DOHH2 (cell line): ENCODE results near the gene PRDX3.
"Not testable (repeated sequence)": the region's sequence is repeated elsewhere in the genome, so short reads cannot be mapped to it uniquely, and the experiment has no call there.

ENCODE experiments used
- H3F3A ChIP-seq: fragments of 200-600 bp; sonication (generic), shearing (Covaris generic); 2 replicates; pipeline ENCODE4 v1.6.0; 2016; ENCODE audit warnings: antibody characterized with exemption, mild to moderate bottlenecking; ENCODE audit not compliant: control insufficient read depth, insufficient read depth
- H3K27ac ChIP-seq: fragments of 200-600 bp; sonication (generic); 2 replicates; pipeline ENCODE4 v1.5.1; 2014; ENCODE audit warnings: low read depth, mild to moderate bottlenecking, low read length, moderate library complexity
- H3K27me3 ChIP-seq: fragments of 200-600 bp; sonication (generic); 2 replicates; pipeline ENCODE4 v1.6.1; 2014; ENCODE audit warnings: mild to moderate bottlenecking, low read length, mixed read lengths; ENCODE audit not compliant: control insufficient read depth
- H3K36me3 ChIP-seq: fragments of 200-600 bp; sonication (generic); 2 replicates; pipeline ENCODE4 v1.6.1; 2014; ENCODE audit warnings: mild to moderate bottlenecking, low read length, moderate library complexity, mixed read lengths; ENCODE audit not compliant: control insufficient read depth
- H3K4me1 ChIP-seq: fragments of 200-600 bp; sonication (generic); 2 replicates; pipeline ENCODE4 v1.6.1; 2014; ENCODE audit warnings: mild to moderate bottlenecking, low read length, mixed read lengths; ENCODE audit not compliant: control insufficient read depth
- H3K4me2 ChIP-seq: fragments of 200-600 bp; sonication (generic); 2 replicates; pipeline ENCODE4 v1.6.0; 2014; ENCODE audit warnings: mild to moderate bottlenecking, low read length, moderate library complexity
- H3K4me3 ChIP-seq: fragments of 200-600 bp; sonication (generic); 2 replicates; pipeline ENCODE4 v1.5.1; 2014; ENCODE audit warnings: mild to moderate bottlenecking, low read length, mixed read lengths
- H3K79me2 ChIP-seq: fragments of 200-600 bp; sonication (generic); 2 replicates; pipeline ENCODE4 v1.6.1; 2014; ENCODE audit warnings: mild to moderate bottlenecking, low read length, mixed read lengths; ENCODE audit not compliant: control insufficient read depth
- H3K9me2 ChIP-seq: fragments of 200-600 bp; sonication (generic); replicated peaks from 2 replicates; pipeline ENCODE4 v1.6.1; 2014; ENCODE audit warnings: mild to moderate bottlenecking, low read length, mixed read lengths; ENCODE audit not compliant: control insufficient read depth
- H3K9me3 ChIP-seq: fragments of 200-600 bp; sonication (generic); 2 replicates; pipeline ENCODE4 v1.6.1; 2014; ENCODE audit warnings: antibody characterized with exemption, low read length, mixed read lengths; ENCODE audit not compliant: control insufficient read depth, insufficient read depth
- H4K20me1 ChIP-seq: fragments of 200-600 bp; sonication (generic); 2 replicates; pipeline ENCODE4 v1.6.0; 2014; ENCODE audit warnings: low read depth, mild to moderate bottlenecking, antibody characterized with exemption, low read length, moderate library complexity; ENCODE audit not compliant: control insufficient read depth, insufficient read depth
- CTCF ChIP-seq: fragments of 200-600 bp; sonication (generic); IDR thresholded peaks from one replicate; pipeline ENCODE4 v1.5.1; 2014; ENCODE audit warnings: antibody characterized with exemption, mild to moderate bottlenecking, low read depth, low read length; ENCODE audit not compliant: poor library complexity, severe bottlenecking
- EZH2phosphoT487 ChIP-seq: fragments of 200-600 bp; sonication (generic); IDR thresholded peaks from 2 replicates; pipeline ENCODE4 v1.6.1; 2017; ENCODE audit warnings: borderline replicate concordance, mild to moderate bottlenecking, antibody characterized with exemption, low read length, moderate library complexity, mixed read lengths

PRDX3 gene

GRCh38 chr10:119189811-119190282, 11.2 kb upstream of the PRDX3 start:
- TF ChIP-seq EZH2phosphoT487: no peak
- Histone ChIP-seq H3K79me2 (no peaks in the 10 kb centered on the region), H3K4me2 (no peak overlapping the region), H3K9me3 (no peaks in the 10 kb centered on the region), H3F3A (0 out of 2 replicates have a peak, but pooled peaks cover 3% of the 10 kb centered on the region), H3K27ac (no peak overlapping the region), H3K4me3 (no peak overlapping the region), H3K36me3 (no peaks in the 10 kb centered on the region), H3K27me3 (no peaks in the 10 kb centered on the region; the same call in 1 of the 2 replicates), H3K4me1 (0 out of 2 replicates have a peak, but pooled peaks cover 5% of the 10 kb centered on the region), H4K20me1 (no peaks in the 10 kb centered on the region), H3K9me2 (no peaks in the 10 kb centered on the region)

- Histone ChIP-seq H3K36me3 (no peaks in the 10 kb centered on the region), H3K9me3 (no peaks in the 10 kb centered on the region), H3K4me3 (no peak overlapping the region), H4K20me1 (no peaks in the 10 kb centered on the region), H3K79me2 (0 out of 2 replicates have a peak, but pooled peaks cover 4% of the 10 kb centered on the region), H3K27me3 (no peaks in the 10 kb centered on the region), H3K4me1 (peaks cover 8% of the 10 kb centered on the region), H3K27ac (no peak overlapping the region), H3K4me2 (no peak overlapping the region), H3K9me2 (no peaks in the 10 kb centered on the region), H3F3A (no peaks in the 10 kb centered on the region; the same call in 1 of the 2 replicates)
- TF ChIP-seq CTCF (no peak), EZH2phosphoT487 (no peak)
Measured at GRCh38 chr10:119183664-119184412, 5.2 kb upstream of the PRDX3 start.

- H3K9me2 ChIP-seq, H4K20me1 ChIP-seq, H3K27ac ChIP-seq, H3K4me2 ChIP-seq, H3K27me3 ChIP-seq, H3K9me3 ChIP-seq, H3F3A ChIP-seq, H3K4me3 ChIP-seq: not testable (repeated sequence)
- Histone ChIP-seq H3K36me3 (peaks cover 23% of the 10 kb centered on the region), H3K79me2 (peaks cover 31% of the 10 kb centered on the region), H3K4me1 (peaks cover 27% of the 10 kb centered on the region)
Measured at GRCh38 chr10:119180850-119181400, 2.3 kb upstream of the PRDX3 start.

- Histone ChIP-seq H3K4me1 (peaks cover 33% of the 10 kb centered on the region), H3K4me2 (peak overlapping the region; percentile 94), H3F3A (peaks cover 8% of the 10 kb centered on the region; the same call in 1 of the 2 replicates), H3K9me2 (no peaks in the 10 kb centered on the region), H3K27me3 (no peaks in the 10 kb centered on the region), H3K9me3 (no peaks in the 10 kb centered on the region), H3K4me3 (peak overlapping the region; percentile 98), H3K79me2 (peaks cover 57% of the 10 kb centered on the region), H3K27ac (peak overlapping the region; percentile 67), H3K36me3 (peaks cover 49% of the 10 kb centered on the region), H4K20me1 (peaks cover 7% of the 10 kb centered on the region; the same call in 1 of the 2 replicates)
- TF ChIP-seq EZH2phosphoT487 (no peak), CTCF (no peak)
Measured at GRCh38 chr10:119177708-119178371, 772 bp downstream of the PRDX3 start.
